ENCODE data around the gene MRPS6.

Gene MRPS6

GRCh38 chr21:34182436-34182835 is 109.1 kb downstream of the MRPS6 start:
- DNase-seq: no peak

- DNase-seq: no peak
Observed at GRCh38 chr21:34183331-34183928, 110.1 kb downstream of the MRPS6 start.

- no peak for DNase-seq
Observed at GRCh38 chr21:34184232-34184631, 110.9 kb downstream of the MRPS6 start.

GRCh38 chr21:34185026-34185750 is 111.8 kb downstream of the MRPS6 start:
- DNase-seq: no peak

GRCh38 chr21:34186109-34186719 is 112.8 kb downstream of the MRPS6 start:
- DNase-seq: no peak

GRCh38 chr21:34187935-34188334 is 114.6 kb downstream of the MRPS6 start:
- DNase-seq: no peak

- no peak for DNase-seq
Observed at GRCh38 chr21:34189506-34189905, 116.1 kb downstream of the MRPS6 start.

- no peak for DNase-seq
Observed at GRCh38 chr21:34190576-34191321, 117.4 kb downstream of the MRPS6 start.

- DNase-seq: no peak
Observed at GRCh38 chr21:34191876-34192275, 118.5 kb downstream of the MRPS6 start.

All from stimulated activated CD8-positive, alpha-beta memory T cell treated with anti-CD3 and anti-CD28 coated beads, Interleukin-4, amount 100 ng/mL, for 48 hours (primary cell).